IPS-NIHi7 (cell line): ENCODE data around the gene IDH3A.

Experiments
- DNase-seq: peaks from one replicate; pipeline ENCODE4 v3.0.0; 2012; ENCODE audit warnings: mixed read lengths; ENCODE audit errors: extremely low spot score

Gene IDH3A

DNA sequence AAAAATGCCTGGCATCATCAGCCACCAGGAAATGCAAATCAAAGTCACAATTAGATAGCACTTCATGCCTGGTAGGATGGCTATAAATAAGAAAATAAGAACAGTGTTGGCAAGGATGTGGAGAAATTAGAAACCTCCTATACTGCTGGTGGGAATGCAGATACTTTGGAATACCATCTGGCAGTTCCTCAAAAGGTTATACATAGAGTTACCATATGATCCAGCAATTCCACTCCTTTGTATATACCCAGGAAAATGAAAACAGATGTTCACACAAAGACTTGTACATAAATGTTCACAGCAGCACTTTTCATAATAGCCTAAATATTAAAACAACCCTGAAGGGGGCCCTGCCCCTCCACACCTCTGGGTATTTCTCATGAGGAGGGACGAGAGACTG is 71.6 kb downstream of the IDH3A start:
- no peak for DNase-seq
